ENCODE data around the gene SNAPIN.

DNA sequence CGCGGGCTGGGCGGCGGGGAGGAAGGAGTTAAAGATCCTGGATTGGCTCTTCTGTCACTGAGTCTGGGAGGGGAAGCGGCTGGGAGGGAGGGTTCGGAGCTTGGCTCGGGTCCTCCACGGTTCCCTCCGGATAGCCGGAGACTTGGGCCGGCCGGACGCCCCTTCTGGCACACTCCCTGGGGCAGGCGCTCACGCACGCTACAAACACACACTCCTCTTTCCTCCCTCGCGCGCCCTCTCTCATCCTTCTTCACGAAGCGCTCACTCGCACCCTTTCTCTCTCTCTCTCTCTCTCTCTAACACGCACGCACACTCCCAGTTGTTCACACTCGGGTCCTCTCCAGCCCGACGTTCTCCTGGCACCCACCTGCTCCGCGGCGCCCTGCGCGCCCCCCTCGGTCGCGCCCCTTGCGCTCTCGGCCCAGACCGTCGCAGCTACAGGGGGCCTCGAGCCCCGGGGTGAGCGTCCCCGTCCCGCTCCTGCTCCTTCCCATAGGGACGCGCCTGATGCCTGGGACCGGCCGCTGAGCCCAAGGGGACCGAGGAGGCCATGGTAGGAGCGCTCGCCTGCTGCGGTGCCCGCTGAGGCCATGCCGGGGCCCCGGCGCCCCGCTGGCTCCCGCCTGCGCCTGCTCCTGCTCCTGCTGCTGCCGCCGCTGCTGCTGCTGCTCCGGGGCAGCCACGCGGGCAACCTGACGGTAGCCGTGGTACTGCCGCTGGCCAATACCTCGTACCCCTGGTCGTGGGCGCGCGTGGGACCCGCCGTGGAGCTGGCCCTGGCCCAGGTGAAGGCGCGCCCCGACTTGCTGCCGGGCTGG lies 20.2 kb downstream of the SNAPIN start, which contains the start of gene NPR1:
- no peak for TF ChIP-seq ZNF274 (IDR thresholded peaks at IDR 0.05; ENCODE audit: low read depth, low read length)
- no peak for TF ChIP-seq YY1 (IDR thresholded peaks at IDR 0.05; ENCODE audit: insufficient read depth, insufficient read length)
- no peak for TF ChIP-seq SUZ12 (IDR thresholded peaks at IDR 0.05; ENCODE audit: extremely low read depth, insufficient read depth, insufficient read length)
